GM12878 (cell line): ENCODE measurements around the gene MSLN. TPM values are rescaled to one million over a fixed set of nuclear protein-coding genes. Genes with fewer than 3 reads are reported as not detected.

ENCODE experiments used
- ATAC-seq: fragments of 200-7000 bp; cut with Tn5 transposase; 3 replicates; pipeline ENCODE4 v1.9.1; 2020; ENCODE audit warnings: mild to moderate bottlenecking, moderate library complexity
- BruUV-seq: library from RNA; stranded (reverse); fragments of 400-500 nt; replicated peaks from 2 replicates; lab custom pipeline; 2021; lab: Mats Ljungman, UMichigan
- CTCF ChIA-PET: fragments of 300-600 bp; sonication (Branson Sonifier 250); formaldehyde crosslinking; extraction: SDS; loops from one replicate; lab custom pipeline; 2021; ENCODE audit warnings: inconsistent platforms; lab: Yijun Ruan, JAX
- POLR2A ChIA-PET: fragments of 350-600 bp; formaldehyde crosslinking; extraction: SDS; loops from one replicate; lab custom pipeline; 2021; ENCODE audit warnings: inconsistent platforms; lab: Charles Lee
- RAD21 ChIA-PET: fragments of 300-600 bp; sonication (Branson Sonifier 250); formaldehyde crosslinking; loops from one replicate; lab custom pipeline; 2023; ENCODE audit warnings: antibody characterized with exemption; ENCODE audit not compliant: unreplicated experiment; lab: Charles Lee
- SMC1A ChIA-PET: fragments of 300-600 bp; sonication (Branson Sonifier 250); formaldehyde crosslinking; loops from one replicate; lab custom pipeline; 2023; ENCODE audit not compliant: unreplicated experiment, uncharacterized antibody; lab: Charles Lee
- DNase-seq: peaks from one replicate; pipeline ENCODE4 v3.0.0-alpha.2; 2011; ENCODE audit warnings: low read depth, low spot score
- FAIRE-seq: peaks from 3 replicates; lab custom pipeline; 2011; peaks lifted over from hg19 to GRCh38; lab: Jason Lieb, UNC
- H2AFZ ChIP-seq: 2 replicates; pipeline ENCODE4 v1.6.0; 2011; ENCODE audit warnings: low read depth, low read length, control low read depth; ENCODE audit not compliant: control insufficient read depth
- H3K27ac ChIP-seq: 2 replicates; pipeline ENCODE4 v1.5.1; 2011; ENCODE audit warnings: control low read depth; ENCODE audit not compliant: control insufficient read depth, insufficient read depth
- H3K27me3 ChIP-seq, 2 experiments: replicated peaks in 1 of 2; 2 replicates each; pipeline versions ENCODE4 v1.6.0 to v1.6.1; 2011; ENCODE audit warnings: low read length in 1 of 2; ENCODE audit not compliant: control insufficient read depth in 2 of 2, insufficient read depth in 2 of 2
- H3K36me3 ChIP-seq, 2 experiments: 2 replicates each; pipeline ENCODE4 v1.5.1; 2011; ENCODE audit warnings: low read length in 1 of 2; ENCODE audit not compliant: control insufficient read depth in 2 of 2, insufficient read depth in 2 of 2
- H3K4me1 ChIP-seq: 2 replicates; pipeline ENCODE4 v1.6.1; 2011; ENCODE audit warnings: mild to moderate bottlenecking, low read length, moderate library complexity, mixed read lengths; ENCODE audit not compliant: control insufficient read depth, insufficient read depth
- H3K4me2 ChIP-seq: 2 replicates; pipeline ENCODE4 v1.6.0; 2011; ENCODE audit warnings: control low read depth; ENCODE audit not compliant: control insufficient read depth, insufficient read depth
- H3K4me3 ChIP-seq: fragments of 200-600 bp; sonication (generic); 2 replicates; pipeline ENCODE4 v1.5.1; 2016
- H3K79me2 ChIP-seq: 2 replicates; pipeline ENCODE4 v1.6.0; 2011; ENCODE audit warnings: low read length; ENCODE audit not compliant: control insufficient read depth, insufficient read depth
- H3K9ac ChIP-seq: 2 replicates; pipeline ENCODE4 v1.8.0; 2011; ENCODE audit warnings: low read length, control low read depth, mixed read lengths; ENCODE audit not compliant: control insufficient read depth, insufficient read depth
- H3K9me3 ChIP-seq: replicated peaks from 3 replicates; pipeline ENCODE4 v1.5.1; 2011; ENCODE audit warnings: mild to moderate bottlenecking, low read length; ENCODE audit not compliant: control insufficient read depth, insufficient read depth
- H4K20me1 ChIP-seq: 2 replicates; pipeline ENCODE4 v1.6.0; 2011; ENCODE audit not compliant: control insufficient read depth, insufficient read depth
- DPF2 ChIP-seq: fragments of 450-650 bp; IDR thresholded peaks from 2 replicates; pipeline ENCODE4 v1.6.1; 2017; ENCODE audit warnings: mild to moderate bottlenecking
- POLR2A ChIP-seq: IDR thresholded peaks from 2 replicates; pipeline ENCODE4 v1.6.1; 2011; ENCODE audit warnings: low read depth, mild to moderate bottlenecking, low read length
- WGBS: methylation state at CpG from one replicate; pipeline ENCODE4 v1.1.6; 2016; ENCODE audit warnings: low lambda C conversion rate; ENCODE audit not compliant: insufficient replicate concordance, insufficient coverage; ENCODE audit errors: missing lambda C conversion rate; 5-methylcytosine and 5-hydroxymethylcytosine counted together
- in situ Hi-C: fragments of 300-500 bp; cut with MboI; formaldehyde crosslinking; loops from 9 replicates; pipeline ENCODE4 v1.14.3; 2018; ENCODE audit warnings: mixed read lengths
- intact Hi-C: fragments of 100-400 bp; cut with micrococcal nuclease; formaldehyde crosslinking; loops from one replicate; pipeline ENCODE4 v1.14.2; 2022; ENCODE audit not compliant: unreplicated experiment
- polyA plus RNA-seq, 11 experiments: library from polyadenylated mRNA; depleted of rRNA in 4 of 11; unstranded in 6 of 11; stranded (reverse) in 5 of 11; fragments of >200 nt; fragmentation: Nextera tagmentation in 4 of 11; fragmentation: Illumina TruSeq in 1 of 11; extraction: Ambion mirVana in 4 of 11; extraction: Trizol in 1 of 11; gene quantifications; 1 replicate in 1 of 11; 2 replicates in 10 of 11; pipeline versions ENCODE4 v1.2.1 to v1.2.3, GENCODE V29; 2011 to 2016; ENCODE audit warnings: inconsistent platforms in 2 of 11, missing spikeins in 2 of 11, low read depth in 1 of 11
- total RNA-seq, 4 experiments: library from RNA; depleted of rRNA in 3 of 4; stranded (reverse); fragments of >200 nt in 3 of 4; fragmentation: Illumina TruSeq in 1 of 4; extraction: Trizol in 1 of 4; gene quantifications; 2 replicates each; pipeline versions ENCODE4 v1.2.1 to v1.2.3, GENCODE V29; 2013 to 2021
- TF ChIP-seq, protein P1 (sequence below): IDR thresholded peaks from 2 replicates; pipeline ENCODE4 v1.6.1; 2011; ENCODE audit warnings: low read depth, low read length, improper control_type of control experiment, borderline replicate concordance
- TF ChIP-seq, protein P2 (sequence below): fragments of 450-650 bp; IDR thresholded peaks from 2 replicates; pipeline ENCODE4 v1.6.1; 2014; ENCODE audit warnings: mild to moderate bottlenecking

The MSLN gene
- total and polyA plus RNA-seq, 10 of the 15 experiments (the other 5 are each of a cell fraction or from before 2014, with no cell fraction given): 0.08 TPM; not detected in 9

DNA sequence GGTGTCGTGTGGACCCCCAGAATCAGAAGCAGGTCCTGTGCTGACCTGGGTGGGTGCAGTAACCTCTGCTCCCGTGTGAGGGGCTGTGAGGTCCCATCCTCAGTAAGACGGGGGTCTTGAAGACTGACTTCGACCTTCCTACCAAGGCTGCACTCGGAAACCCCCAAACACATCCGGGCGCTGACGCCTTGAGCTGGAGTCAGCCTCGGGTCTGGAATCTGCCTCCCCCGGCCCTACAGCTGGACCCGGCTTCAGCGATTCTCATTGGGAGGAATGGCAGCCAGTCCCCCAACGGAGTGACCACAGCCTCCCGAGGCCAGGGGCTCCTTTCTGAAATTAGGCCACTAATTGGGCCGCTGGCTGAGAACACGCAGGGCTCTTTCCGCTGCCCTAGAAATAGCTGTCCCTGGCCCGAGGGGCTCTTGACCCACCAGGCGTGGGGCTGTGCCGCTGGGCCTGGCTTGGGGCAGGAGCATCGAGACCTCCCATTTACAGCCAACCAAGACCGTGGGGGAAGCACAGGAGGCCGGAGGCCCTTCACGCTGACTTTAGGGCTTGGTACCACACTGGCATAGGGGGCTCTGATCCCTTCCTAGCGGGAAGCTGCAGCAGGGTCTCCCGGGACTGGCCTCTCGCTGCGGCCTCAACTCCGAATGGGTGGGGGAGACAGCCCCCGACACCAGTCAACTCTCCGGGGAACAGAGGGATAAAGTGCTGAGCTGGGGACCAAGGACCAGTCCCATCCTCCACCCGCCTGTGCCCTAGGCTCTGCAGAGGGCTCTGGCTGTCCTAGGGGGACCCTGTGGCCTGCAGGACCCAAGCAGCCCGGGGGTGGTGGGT, 42.6 kb downstream of the MSLN start:
- no peak overlapping the region for H3K4me3 ChIP-seq
- H3K27ac ChIP-seq: no peak overlapping the region
- no peaks in the 10 kb centered on the region for H3K4me1 ChIP-seq
- ChIA-PET RAD21 (no interaction called here), SMC1A (no interaction called here), POLR2A (no interaction called here), CTCF (interaction anchor here (1.1 kb wide), 1 partner anchor 161 kb away, joined by 3 read pairs; no protein-coding TSS in a partner anchor)
- intact Hi-C loops: no loop called here
- no peaks in the 10 kb centered on the region for H3K9me3 ChIP-seq
- ATAC-seq (no peak), DNase-seq (no peak), FAIRE-seq (no peak)
- WGBS: 49% methylated on average over 33 of the region's 33 CpGs
- H3K27me3 ChIP-seq: peaks cover 0 to 2% of the 10 kb centered on the region in 2 experiments; a peak in 3 of 4 replicates
- in situ Hi-C loops: no loop called here
- no peak overlapping the region for H3K4me2 ChIP-seq
- H4K20me1 ChIP-seq: no peaks in the 10 kb centered on the region
- no peaks in the 10 kb centered on the region for H3K36me3 ChIP-seq
- H3K79me2 ChIP-seq: peaks cover 6% of the 10 kb centered on the region
- H3K9ac ChIP-seq: no peak overlapping the region
- TF ChIP-seq, protein P1, sequence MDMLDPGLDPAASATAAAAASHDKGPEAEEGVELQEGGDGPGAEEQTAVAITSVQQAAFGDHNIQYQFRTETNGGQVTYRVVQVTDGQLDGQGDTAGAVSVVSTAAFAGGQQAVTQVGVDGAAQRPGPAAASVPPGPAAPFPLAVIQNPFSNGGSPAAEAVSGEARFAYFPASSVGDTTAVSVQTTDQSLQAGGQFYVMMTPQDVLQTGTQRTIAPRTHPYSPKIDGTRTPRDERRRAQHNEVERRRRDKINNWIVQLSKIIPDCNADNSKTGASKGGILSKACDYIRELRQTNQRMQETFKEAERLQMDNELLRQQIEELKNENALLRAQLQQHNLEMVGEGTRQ: no peak
- TF ChIP-seq POLR2A (0 out of 2 replicates have a peak, but pooled peaks have one; percentile 29), DPF2 (no peak)
- TF ChIP-seq, protein P2, sequence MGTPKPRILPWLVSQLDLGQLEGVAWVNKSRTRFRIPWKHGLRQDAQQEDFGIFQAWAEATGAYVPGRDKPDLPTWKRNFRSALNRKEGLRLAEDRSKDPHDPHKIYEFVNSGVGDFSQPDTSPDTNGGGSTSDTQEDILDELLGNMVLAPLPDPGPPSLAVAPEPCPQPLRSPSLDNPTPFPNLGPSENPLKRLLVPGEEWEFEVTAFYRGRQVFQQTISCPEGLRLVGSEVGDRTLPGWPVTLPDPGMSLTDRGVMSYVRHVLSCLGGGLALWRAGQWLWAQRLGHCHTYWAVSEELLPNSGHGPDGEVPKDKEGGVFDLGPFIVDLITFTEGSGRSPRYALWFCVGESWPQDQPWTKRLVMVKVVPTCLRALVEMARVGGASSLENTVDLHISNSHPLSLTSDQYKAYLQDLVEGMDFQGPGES: no peak
- no TSS peak for BruUV-seq
- H2AFZ ChIP-seq: no peak overlapping the region
